ENCODE measurements around the gene XRCC3.

Gene XRCC3

GRCh38 chr14:103686831-103687485 is 28.3 kb downstream of the XRCC3 start:
- TF ChIP-seq MAX (IDR thresholded peaks at IDR 0.05; ENCODE audit: low read depth, low read length): no peak
- no peak for TF ChIP-seq CTCF (IDR thresholded peaks at IDR 0.05; ENCODE audit: low read depth, low read length)
- TF ChIP-seq MYC (IDR thresholded peaks at IDR 0.05; ENCODE audit: low read depth, low read length): no peak
- no peak overlapping the region for H3K4me3 ChIP-seq (ENCODE audit: low read depth, low read length)
- no peak for DNase-seq (ENCODE audit: low read depth)

GRCh38 chr14:103685276-103686211 is 29.7 kb downstream of the XRCC3 start:
- no peak overlapping the region for H3K4me3 ChIP-seq (ENCODE audit: low read depth, low read length)
- no peak for DNase-seq (ENCODE audit: low read depth)
- TF ChIP-seq CTCF (IDR thresholded peaks at IDR 0.05; ENCODE audit: low read depth, low read length) (no peak), MAX (IDR thresholded peaks at IDR 0.05; ENCODE audit: low read depth, low read length) (no peak), MYC (IDR thresholded peaks at IDR 0.05; ENCODE audit: low read depth, low read length) (no peak), POLR2A (IDR thresholded peaks at IDR 0.05; ENCODE audit: extremely low read depth, insufficient read length) (no peak)

GRCh38 chr14:103684871-103685270 is 30.4 kb downstream of the XRCC3 start:
- H3K4me3 ChIP-seq (ENCODE audit: low read depth, low read length): no peak overlapping the region
- DNase-seq (ENCODE audit: low read depth): no peak
- TF ChIP-seq MYC (IDR thresholded peaks at IDR 0.05; ENCODE audit: low read depth, low read length) (no peak), CTCF (IDR thresholded peaks at IDR 0.05; ENCODE audit: low read depth, low read length) (no peak), POLR2A (IDR thresholded peaks at IDR 0.05; ENCODE audit: extremely low read depth, insufficient read length) (no peak), MAX (IDR thresholded peaks at IDR 0.05; ENCODE audit: low read depth, low read length) (no peak)

- no peak for TF ChIP-seq POLR2A (IDR thresholded peaks at IDR 0.05; ENCODE audit: extremely low read depth, insufficient read length)
- no peak for DNase-seq (ENCODE audit: low read depth)
- H3K4me3 ChIP-seq (ENCODE audit: low read depth, low read length): no peak overlapping the region
Measured at GRCh38 chr14:103684471-103684870, 30.8 kb downstream of the XRCC3 start.

- no peak for TF ChIP-seq CTCF (IDR thresholded peaks at IDR 0.05; ENCODE audit: low read depth, low read length)
- no peak for TF ChIP-seq POLR2A (IDR thresholded peaks at IDR 0.05; ENCODE audit: extremely low read depth, insufficient read length)
- TF ChIP-seq MAX (IDR thresholded peaks at IDR 0.05; ENCODE audit: low read depth, low read length): no peak
- no peak for TF ChIP-seq MYC (IDR thresholded peaks at IDR 0.05; ENCODE audit: low read depth, low read length)
- no peak for DNase-seq (ENCODE audit: low read depth)
- no peak overlapping the region for H3K4me3 ChIP-seq (ENCODE audit: low read depth, low read length)
Measured at GRCh38 chr14:103683139-103683538, 32.1 kb downstream of the XRCC3 start.

- TF ChIP-seq CTCF (IDR thresholded peaks at IDR 0.05; ENCODE audit: low read depth, low read length) (no peak), MYC (IDR thresholded peaks at IDR 0.05; ENCODE audit: low read depth, low read length) (no peak), MAX (IDR thresholded peaks at IDR 0.05; ENCODE audit: low read depth, low read length) (no peak), POLR2A (IDR thresholded peaks at IDR 0.05; ENCODE audit: extremely low read depth, insufficient read length) (no peak)
- DNase-seq (ENCODE audit: low read depth): no peak
- no peak overlapping the region for H3K4me3 ChIP-seq (ENCODE audit: low read depth, low read length)
Measured at GRCh38 chr14:103680491-103681231, 34.6 kb downstream of the XRCC3 start.

Data from NB4 (cell line).